HL-60 (cell line): ENCODE data around the gene FAM151A.

Experiments used
- CTCF ChIP-seq: IDR thresholded peaks from one replicate; pipeline ENCODE4 v1.5.1; 2011; ENCODE audit warnings: low read length, control low read depth, inconsistent platforms; ENCODE audit not compliant: insufficient read depth
- POLR2AphosphoS5 ChIP-seq: IDR thresholded peaks from 2 replicates; pipeline ENCODE4 v1.6.1; 2012; ENCODE audit warnings: low read depth
- REST ChIP-seq: IDR thresholded peaks from 2 replicates; pipeline ENCODE4 v1.6.1; 2012; ENCODE audit warnings: low read depth; ENCODE audit not compliant: insufficient replicate concordance
- SPI1 ChIP-seq: IDR thresholded peaks from 2 replicates; pipeline ENCODE4 v1.6.1; 2012; ENCODE audit warnings: low read depth, mild to moderate bottlenecking, borderline replicate concordance

- TF ChIP-seq CTCF: no peak
- no peak for TF ChIP-seq POLR2AphosphoS5
- TF ChIP-seq REST: no peak
- TF ChIP-seq SPI1: no peak
Observed at GRCh38 chr1:54624466-54625464, 1.4 kb upstream of the FAM151A start.
